IPS-18a (cell line): ENCODE measurements around the gene LDLRAD3.

Source experiments
- H3K27ac ChIP-seq: one replicate; pipeline ENCODE4 v1.5.1; 2013; ENCODE audit warnings: low read length
- H3K27me3 ChIP-seq: one replicate; pipeline ENCODE4 v1.6.1; 2013; ENCODE audit warnings: mild to moderate bottlenecking, low read length; ENCODE audit not compliant: control insufficient read depth, insufficient read depth
- H3K36me3 ChIP-seq: one replicate; pipeline ENCODE4 v1.6.1; 2013; ENCODE audit warnings: low read depth, low read length; ENCODE audit not compliant: control insufficient read depth
- H3K4me1 ChIP-seq: one replicate; pipeline ENCODE4 v1.6.1; 2013; ENCODE audit warnings: low read depth, low read length; ENCODE audit not compliant: control insufficient read depth
- H3K4me3 ChIP-seq: one replicate; pipeline ENCODE4 v1.5.1; 2013; ENCODE audit warnings: low read length
- H3K9ac ChIP-seq: one replicate; pipeline ENCODE4 v1.6.1; 2013; ENCODE audit warnings: mild to moderate bottlenecking, low read length, moderate library complexity
- H3K9me3 ChIP-seq: one replicate; pipeline ENCODE4 v1.6.1; 2013; ENCODE audit warnings: low read depth, low read length; ENCODE audit not compliant: control insufficient read depth

Gene LDLRAD3

DNA sequence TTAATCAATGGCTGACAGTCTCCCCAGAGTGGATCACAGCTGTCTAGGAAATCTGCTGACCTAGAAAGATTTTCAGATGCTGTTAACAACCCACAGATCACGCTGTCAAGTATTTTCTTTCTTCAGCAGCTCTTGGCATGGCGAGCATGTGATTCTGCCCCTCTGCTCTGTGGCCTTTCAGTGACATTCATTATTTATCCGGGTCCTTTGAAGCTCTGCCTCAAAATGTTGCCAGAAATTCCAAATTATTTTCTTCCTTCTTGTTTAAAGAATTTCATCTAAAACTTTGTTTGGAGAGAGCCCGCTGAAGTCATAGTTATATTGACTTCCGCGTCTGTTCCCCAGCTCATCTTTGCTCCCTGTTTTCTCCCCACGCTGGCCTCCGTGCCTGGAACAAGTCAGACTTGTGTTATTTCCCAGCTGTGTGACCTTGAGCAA lies 211.3 kb downstream of the LDLRAD3 start:
- H3K4me1 ChIP-seq: peaks cover 8% of the 10 kb centered on the region
- H3K9me3 ChIP-seq: no peaks in the 10 kb centered on the region
- no peaks in the 10 kb centered on the region for H3K27me3 ChIP-seq
- no peaks in the 10 kb centered on the region for H3K36me3 ChIP-seq
- no peak overlapping the region for H3K9ac ChIP-seq
- no peak overlapping the region for H3K27ac ChIP-seq
- no peak overlapping the region for H3K4me3 ChIP-seq

DNA sequence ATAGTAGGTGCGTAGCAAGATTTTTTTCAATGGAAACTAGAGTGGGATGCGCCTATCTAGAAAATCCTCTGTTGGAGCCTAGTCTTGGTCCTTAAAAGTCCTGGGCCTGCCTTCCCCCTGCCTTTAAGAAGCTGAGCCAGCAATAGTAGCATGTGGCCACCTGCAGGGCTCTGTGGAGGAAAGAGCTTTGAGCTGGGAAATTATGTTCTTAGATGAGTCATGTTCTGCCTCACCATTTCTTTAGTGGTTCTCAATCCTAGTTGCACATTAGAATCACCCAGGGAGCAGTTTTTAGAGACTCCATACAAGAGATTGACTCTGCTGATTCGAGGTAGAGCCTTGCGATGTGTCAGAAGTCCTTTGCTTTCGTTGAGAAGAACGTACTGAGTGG lies 211.9 kb downstream of the LDLRAD3 start:
- H3K27ac ChIP-seq: no peak overlapping the region
- H3K9me3 ChIP-seq: no peaks in the 10 kb centered on the region
- H3K4me3 ChIP-seq: no peak overlapping the region
- no peak overlapping the region for H3K9ac ChIP-seq
- H3K27me3 ChIP-seq: no peaks in the 10 kb centered on the region
- peaks cover 8% of the 10 kb centered on the region for H3K4me1 ChIP-seq
- no peaks in the 10 kb centered on the region for H3K36me3 ChIP-seq

DNA sequence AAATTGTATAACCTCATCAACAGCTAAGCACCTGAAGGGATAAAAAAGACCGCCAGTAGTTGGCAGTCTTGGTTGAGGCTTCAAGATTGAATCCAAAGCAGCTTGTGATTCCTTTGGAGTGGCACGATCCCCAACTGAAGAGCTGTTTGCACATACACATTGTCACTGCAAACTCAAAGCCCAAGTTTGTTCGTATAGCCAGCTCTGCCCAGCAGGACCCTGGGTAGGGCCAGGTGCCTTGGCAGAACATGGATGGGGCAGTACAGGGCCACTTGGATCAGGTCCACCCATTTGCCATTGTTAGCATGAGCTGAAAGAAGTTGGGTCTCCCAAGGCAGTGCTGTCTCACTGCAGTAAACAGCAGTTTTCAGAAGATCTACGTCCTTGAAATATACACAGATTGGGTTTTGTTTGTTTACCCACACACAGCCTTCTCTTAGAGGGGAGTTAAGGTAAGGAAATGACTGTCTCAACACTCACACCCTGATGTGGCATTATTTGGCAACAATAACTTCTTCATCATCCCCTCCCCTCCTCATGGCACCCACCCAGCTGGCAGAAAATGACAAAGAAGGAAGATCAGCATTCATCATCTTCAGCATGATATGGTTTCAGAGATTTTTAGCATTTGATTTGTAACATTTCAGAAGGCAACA lies 212.4 kb downstream of the LDLRAD3 start:
- Histone ChIP-seq H3K9ac (no peak overlapping the region), H3K27ac (no peak overlapping the region), H3K27me3 (no peaks in the 10 kb centered on the region), H3K36me3 (no peaks in the 10 kb centered on the region), H3K9me3 (no peaks in the 10 kb centered on the region), H3K4me3 (no peak overlapping the region), H3K4me1 (peaks cover 8% of the 10 kb centered on the region)

DNA sequence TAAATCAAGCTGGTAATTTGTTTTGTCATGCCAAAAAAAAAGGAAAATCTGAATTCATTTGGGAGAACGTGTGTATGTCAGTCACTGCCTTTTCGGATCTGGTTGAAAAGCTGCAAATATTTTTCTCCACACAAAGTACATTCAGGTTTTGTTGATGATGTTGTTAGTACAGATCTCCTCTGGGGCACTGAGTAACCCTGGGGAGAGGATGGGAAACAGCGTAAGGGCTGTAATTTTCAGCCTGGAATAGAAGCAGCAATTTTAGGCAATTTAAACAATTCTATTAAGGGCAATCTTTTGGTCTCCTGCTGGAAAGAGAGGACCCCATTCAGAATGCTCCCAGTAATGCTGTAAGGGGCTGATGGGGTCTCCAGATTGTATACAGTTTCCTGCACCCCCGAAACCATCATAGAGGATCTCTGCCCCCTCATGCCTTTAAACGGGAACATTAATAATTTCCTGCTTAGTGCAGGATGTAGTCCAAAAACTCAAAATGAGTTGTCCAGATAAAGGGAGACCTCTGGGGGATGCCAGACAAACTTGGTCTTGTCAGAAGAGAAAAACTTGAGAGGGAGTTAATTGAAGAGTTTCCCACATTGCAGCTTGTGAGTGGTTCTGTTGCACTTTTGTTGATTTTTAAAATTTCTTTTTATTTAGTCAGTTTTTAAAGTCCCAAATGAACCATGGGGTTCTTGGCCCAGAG lies 213.1 kb downstream of the LDLRAD3 start:
- H3K36me3 ChIP-seq: no peaks in the 10 kb centered on the region
- no peak overlapping the region for H3K4me3 ChIP-seq
- no peaks in the 10 kb centered on the region for H3K9me3 ChIP-seq
- peaks cover 8% of the 10 kb centered on the region for H3K4me1 ChIP-seq
- no peak overlapping the region for H3K27ac ChIP-seq
- no peaks in the 10 kb centered on the region for H3K27me3 ChIP-seq
- H3K9ac ChIP-seq: no peak overlapping the region

DNA sequence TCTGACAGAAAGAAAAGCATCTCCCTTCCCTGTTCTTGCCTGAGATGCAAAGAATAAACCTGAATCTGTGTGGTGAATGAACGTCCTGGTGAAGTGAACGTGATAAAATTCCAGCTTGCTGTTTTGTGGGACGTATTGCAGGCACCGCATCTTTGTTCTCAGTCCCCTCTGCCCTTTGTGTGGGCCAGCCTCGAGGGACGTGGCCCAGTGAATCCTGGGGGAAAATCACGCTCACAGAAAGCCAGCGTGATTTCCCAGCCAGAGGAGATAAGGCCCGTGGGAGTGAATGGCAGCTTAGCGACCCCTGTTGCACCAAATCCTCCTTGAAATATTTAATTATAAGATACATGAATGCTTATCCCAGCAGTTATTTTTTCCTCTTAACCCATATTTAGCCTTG lies 216.2 kb downstream of the LDLRAD3 start:
- Histone ChIP-seq H3K9me3 (no peaks in the 10 kb centered on the region), H3K9ac (no peak overlapping the region), H3K36me3 (no peaks in the 10 kb centered on the region), H3K4me3 (no peak overlapping the region), H3K27ac (no peak overlapping the region), H3K27me3 (no peaks in the 10 kb centered on the region), H3K4me1 (no peaks in the 10 kb centered on the region)

DNA sequence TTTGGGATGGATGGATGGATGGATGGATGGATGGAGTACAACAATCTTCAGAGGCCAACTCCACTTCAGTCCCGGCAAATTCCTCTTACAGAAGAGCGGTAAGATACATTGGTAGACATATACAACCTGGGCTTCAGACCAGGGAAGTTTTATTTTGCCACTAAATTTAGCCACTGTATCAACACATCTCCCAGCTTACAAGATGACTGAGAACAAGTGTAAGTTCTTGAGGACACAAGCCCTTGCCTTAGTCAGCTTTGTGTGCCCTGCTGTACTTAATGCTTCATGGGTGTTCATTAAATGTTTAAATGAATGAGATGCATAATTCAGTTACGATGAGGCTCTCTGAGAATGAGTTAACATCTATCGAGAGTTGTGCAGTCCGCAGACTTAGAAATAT lies 217.7 kb downstream of the LDLRAD3 start:
- no peaks in the 10 kb centered on the region for H3K4me1 ChIP-seq

DNA sequence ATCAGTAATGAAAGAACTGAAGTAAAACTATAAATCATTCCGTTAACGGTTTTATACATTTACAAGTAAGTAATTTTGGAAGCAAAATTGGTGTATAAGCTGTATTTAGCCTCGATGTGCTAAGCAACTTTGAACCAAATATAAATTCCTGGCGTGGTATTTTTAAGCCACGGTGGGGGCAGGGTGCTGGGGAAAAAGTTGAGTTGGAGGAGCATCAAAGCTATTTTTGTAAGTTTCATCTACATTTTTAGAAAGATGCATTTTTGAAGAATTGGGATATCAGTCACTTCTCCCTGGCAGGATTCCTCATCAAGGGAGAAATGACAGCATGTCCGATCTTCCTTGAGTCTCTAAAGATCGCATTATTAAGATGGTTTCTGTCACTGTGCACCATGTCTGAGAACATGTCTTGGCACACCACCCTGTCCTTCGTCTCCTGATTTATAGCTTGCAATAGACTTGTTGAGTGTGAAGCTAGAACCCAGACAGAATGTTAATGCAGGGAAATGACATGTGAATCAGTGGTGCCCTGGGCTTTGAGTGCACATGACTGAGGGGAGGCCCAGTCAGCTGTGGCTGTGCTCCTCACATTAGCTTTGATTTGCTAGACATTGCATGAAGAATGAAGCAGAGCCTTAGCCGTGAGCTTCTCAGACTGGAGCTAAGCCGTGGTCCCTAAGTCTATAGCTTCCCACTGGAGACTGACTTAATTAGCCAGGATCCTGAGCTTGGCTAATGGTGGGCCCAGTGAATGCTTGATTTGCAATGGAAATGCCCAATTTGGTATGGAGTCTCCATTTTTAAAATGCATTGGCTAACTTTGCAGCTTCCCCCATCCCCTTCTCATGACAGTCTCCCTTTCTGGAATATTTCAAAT lies 218.4 kb downstream of the LDLRAD3 start:
- Histone ChIP-seq H3K4me3 (no peak overlapping the region), H3K9me3 (no peaks in the 10 kb centered on the region), H3K36me3 (no peaks in the 10 kb centered on the region), H3K4me1 (no peaks in the 10 kb centered on the region), H3K9ac (no peak overlapping the region), H3K27ac (no peak overlapping the region), H3K27me3 (no peaks in the 10 kb centered on the region)

More for the DNA sequence above, 217.7 kb downstream of the LDLRAD3 start:
- no peak overlapping the region for H3K9ac ChIP-seq
- no peaks in the 10 kb centered on the region for H3K36me3 ChIP-seq
- no peaks in the 10 kb centered on the region for H3K9me3 ChIP-seq
- H3K27me3 ChIP-seq: no peaks in the 10 kb centered on the region
- no peak overlapping the region for H3K4me3 ChIP-seq
- no peak overlapping the region for H3K27ac ChIP-seq

DNA sequence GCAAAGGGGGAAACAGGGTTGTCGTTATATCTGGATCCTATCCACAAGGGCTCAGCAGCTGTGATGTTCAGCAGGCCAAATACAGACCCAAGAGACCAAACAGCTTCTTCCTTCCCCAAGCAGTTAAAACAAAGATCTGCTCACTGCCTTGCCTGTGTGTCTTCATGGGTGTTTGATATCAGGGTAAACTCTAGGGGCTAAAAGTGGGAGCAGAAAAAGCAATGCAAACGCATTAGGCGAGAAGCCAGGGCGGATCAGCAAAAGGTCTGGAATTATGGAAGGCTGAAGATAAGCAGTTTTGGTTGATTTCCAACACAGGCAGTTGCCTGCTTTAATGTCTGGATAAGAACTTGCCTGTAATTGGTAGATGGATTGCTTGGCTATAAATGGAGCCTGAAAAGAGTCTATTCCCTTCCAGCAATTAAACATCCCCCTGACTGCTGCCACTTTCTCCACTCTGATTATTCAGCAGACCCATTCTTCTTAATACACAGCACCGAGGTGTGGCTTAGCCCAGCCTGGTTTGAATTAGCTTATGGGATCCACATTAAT lies 219.1 kb downstream of the LDLRAD3 start:
- Histone ChIP-seq H3K9ac (no peak overlapping the region), H3K4me3 (no peak overlapping the region), H3K27me3 (no peaks in the 10 kb centered on the region), H3K4me1 (no peaks in the 10 kb centered on the region), H3K9me3 (no peaks in the 10 kb centered on the region), H3K27ac (no peak overlapping the region), H3K36me3 (no peaks in the 10 kb centered on the region)

DNA sequence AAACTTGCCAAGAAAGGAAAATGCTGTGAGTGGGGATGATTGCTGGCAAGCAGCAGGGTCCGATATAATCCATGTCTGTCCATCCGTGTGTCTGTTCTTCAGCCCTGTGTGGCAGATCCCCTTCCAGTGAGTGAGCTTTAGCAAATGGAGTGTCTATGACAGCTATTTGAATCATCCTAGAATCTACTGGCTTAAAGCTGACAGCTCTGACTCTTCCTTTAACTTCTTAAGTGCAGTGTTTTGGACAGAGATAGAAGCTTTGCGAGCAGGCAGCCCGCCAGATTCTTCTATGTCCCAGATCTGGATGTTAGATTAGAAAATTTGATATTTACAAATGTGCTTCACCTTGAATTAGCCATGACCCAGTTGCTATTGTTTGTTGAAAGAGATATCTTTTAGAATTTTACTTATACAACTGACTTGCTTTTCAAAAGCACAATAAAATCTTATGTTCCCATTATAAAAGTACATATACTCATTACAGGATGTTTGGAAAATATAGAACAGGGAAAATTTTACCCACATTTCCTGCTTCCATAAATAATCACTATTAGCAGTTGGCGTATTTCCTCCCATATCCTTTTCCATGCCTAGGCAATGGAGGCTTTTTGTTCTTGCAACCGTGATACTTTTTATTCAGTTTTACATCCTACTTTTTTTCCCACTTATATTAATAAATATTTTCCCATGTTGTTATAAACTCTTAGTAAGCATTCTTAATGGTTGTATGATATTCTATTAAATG lies 220.8 kb downstream of the LDLRAD3 start:
- Histone ChIP-seq H3K27me3 (no peaks in the 10 kb centered on the region), H3K27ac (no peak overlapping the region), H3K9ac (no peak overlapping the region), H3K36me3 (no peaks in the 10 kb centered on the region), H3K4me1 (no peaks in the 10 kb centered on the region), H3K9me3 (no peaks in the 10 kb centered on the region), H3K4me3 (no peak overlapping the region)

DNA sequence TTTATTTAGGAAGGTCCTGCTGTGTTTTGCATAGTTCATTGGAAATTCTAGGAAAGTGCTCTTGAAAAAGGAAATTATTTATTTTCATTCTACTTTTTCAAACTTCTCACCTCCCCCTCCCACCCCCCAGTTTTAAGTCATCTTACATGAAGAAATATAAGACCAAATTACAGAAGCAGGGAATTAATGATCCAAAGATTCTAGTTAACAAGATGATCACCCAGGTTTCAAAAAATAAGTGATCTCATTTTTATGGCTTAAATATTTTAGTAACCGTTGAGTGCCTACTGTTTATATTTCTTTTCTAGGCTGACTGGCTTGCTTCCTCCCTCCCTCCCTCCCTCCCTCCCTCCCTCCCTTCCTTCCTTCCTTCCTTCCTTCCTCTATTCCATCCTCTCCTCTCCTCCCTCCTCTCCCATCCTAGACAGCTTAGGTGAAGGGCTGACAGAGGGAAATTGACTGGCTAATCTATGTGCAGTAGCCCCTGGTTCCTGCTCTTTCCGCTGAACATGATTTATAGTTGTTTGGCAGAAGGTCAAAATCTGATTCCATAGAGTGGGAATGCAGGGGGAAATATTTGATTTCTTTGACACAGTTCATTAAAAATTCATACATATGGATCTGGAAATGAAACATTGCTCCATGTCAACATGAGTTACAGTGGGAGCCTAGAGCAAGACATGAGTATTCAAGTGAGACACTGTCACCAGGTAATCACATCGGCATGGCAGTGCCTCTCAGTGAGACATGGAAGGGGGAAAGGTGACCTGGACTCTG lies 221.9 kb downstream of the LDLRAD3 start:
- no peaks in the 10 kb centered on the region for H3K9me3 ChIP-seq
- no peak overlapping the region for H3K9ac ChIP-seq
- H3K27ac ChIP-seq: no peak overlapping the region
- no peak overlapping the region for H3K4me3 ChIP-seq
- H3K4me1 ChIP-seq: no peaks in the 10 kb centered on the region
- no peaks in the 10 kb centered on the region for H3K36me3 ChIP-seq
- H3K27me3 ChIP-seq: no peaks in the 10 kb centered on the region
